ENCODE measurements around the gene TTC39A.
"Not testable (repeated sequence)": the region's sequence is repeated elsewhere in the genome, so short reads cannot be mapped to it uniquely, and the experiment has no call there.

TTC39A gene

DNA sequence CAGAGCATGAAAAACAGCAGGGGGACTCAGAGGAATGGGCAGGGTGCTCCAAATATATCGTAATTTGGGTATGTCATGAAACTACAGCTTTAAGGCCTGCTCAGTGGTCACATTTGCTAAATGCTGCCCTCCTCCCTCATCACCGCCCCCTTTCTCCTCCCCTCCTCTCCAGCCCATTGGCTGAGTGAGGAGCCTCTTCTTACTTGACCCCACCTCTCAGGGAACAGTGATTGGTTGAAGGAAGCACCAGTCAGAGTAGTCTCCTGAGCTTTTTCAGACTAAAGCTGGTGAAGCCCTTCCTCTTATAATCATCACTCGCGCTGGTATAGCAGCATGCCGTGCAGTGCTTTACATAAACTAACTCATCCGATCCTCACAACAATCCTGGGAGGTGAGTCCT, 10.0 kb upstream of the TTC39A start:
- DNase-seq = no peak

DNA sequence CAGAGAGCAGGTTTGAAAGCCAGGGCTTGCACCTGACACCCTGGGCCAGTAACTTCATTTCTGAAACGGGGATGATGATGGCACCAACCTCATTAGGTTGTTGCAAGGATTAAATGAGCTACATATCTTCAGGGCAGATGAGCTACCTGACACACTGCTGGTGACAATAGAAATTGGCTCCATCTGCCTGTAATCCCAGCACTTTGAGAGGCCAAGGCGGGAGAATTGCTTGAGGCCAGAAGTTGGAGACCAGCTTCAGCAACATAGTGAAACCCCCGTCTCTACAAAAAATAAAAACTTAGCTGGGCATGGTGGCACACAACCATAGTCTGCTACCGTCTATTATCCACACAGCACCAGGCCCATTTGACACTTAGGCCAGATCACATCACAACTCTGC, 6.3 kb upstream of the TTC39A start:
- DNase-seq = no peak

DNA sequence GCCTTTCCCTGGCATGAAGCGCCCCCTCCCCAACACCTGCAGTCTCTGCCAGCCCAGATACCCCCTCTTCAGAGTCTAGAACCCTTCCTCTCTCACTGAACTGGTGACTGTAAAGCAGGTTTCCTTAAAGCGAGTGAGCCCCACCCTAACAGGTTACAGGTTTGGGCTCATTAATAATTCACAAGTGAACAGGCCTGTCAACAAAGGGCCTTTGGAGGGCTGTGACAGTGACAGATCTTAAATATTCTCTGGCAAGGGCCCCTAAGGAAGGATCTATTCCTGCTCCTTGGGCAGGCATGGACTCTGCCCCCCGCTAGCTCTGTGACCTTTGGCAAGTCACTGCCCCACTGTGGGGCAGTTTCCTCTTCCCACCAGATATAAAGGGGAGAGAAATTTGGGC, 5.6 kb upstream of the TTC39A start:
- no peak for DNase-seq

DNA sequence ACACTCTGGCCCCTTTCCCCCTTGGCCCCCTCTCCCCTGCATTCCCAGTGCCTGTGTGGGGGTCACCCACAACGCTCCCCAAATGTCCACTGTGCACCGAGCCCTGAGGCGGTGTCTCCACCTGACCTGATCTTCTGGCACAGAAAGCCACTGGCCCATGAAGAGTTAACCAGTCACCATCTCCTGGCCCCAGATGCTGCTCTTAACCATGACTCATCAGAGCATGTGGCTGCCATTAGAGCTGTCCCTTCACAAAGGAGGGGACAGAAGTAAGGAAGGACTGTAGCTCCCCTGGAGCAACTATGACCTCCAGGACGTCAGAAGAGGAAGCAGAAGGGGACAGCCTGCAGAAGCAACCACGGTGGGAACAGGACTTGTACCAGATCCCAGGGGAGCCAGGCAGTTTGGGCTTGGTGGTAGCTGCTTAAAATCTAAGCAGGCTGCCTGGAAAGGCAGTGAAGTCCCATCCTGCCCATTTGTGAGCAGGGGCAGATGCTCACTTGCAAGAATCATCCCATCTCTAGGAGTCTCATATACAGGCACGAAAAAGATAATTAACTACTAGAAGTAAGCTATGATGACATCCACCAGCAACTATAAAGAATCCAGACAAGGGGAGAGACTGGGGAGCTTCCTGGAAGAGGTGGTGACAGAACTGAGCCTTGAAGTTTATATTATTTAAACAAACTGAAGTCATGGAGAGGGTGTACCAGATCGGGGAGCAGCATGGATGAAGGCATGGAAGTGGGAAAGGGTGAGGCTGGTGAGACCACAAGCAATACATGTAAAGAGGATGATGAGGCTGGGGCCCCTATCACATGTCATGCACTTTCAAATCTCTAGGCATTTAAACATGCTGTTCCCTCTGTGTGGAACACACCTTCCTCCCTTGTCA, 1.1 kb upstream of the TTC39A start:
- no peak for DNase-seq

DNA sequence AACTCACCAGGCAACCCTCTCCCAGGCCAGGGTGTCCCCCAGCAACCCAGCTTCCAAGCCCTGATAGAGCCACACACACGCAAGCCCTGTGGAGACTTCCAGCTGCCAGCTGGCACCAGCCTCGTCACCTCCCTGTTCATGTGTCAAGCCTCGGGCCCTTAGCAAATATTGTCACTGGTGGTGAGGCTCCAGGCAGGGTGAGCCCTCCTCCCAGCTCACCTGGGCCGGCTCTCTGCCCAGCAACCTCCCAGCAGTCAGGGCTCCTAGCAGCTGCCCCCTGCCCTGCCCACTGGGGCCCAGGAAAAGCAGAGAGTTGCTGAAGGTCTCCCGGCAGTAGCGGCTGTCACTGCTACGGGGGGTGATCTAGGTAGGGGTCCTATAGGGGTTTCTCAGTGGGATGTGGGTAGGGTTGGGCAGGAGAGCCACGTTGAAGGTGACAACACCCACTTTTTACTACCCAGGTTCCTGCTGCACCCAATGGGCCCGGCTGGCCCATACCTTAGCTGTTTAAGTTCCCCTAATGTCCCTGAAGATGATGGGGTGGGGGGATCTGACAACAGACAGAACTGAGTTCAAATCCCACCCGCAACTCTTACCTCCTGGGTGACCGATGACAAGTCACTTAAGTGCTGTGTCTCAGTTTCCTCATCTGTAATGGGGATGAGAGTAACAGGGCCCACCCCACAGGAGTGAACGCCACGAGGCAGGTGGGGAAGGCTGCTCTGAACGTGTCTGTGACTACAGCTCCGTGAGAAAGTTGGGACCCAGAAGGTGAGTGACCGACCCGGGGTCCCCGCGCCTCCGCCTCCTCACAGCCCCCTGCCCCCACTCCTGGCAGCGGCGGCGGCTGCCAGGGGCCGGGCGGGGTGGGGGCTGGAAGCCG, 678 bp downstream of the TTC39A start:
- no peak for DNase-seq

DNA sequence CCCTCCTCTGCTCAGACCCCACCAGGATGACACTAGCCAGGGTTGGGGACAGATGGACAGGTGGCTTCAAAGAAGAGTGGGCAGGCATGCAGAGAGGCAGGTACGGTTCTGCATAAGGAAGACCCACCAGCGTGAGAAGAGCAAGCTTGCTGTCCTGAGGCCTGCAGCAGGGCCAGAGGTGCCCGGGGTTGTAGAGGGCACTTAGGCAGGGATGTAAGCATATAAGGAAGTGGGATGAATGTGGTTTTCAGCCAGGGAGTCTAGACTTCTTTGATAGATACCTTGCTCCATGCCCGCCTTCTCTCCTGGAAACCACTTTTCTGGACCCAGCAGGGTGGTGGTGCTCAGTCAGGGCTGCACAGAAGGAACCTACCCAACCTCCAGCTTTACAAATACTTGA, 1.4 kb downstream of the TTC39A start:
- DNase-seq = no peak

DNA sequence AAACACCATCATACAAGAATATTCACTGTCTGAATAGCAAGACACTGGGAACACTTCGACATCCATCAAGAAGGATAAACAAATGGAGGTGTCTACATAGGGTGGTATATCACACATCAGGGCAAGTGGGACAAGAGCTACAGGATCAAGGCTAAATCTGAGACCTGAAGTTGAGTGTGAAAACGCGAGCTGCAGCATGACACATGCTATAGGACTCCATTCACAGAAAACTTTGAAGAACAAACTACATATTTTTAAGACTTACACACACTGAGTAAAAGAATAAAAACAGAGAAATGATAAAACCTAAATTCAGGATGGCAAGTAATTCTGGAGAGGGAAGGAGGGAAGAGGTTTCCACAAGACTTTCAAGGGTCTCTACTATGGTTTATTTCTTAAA, 2.1 kb downstream of the TTC39A start:
- no peak for DNase-seq

DNA sequence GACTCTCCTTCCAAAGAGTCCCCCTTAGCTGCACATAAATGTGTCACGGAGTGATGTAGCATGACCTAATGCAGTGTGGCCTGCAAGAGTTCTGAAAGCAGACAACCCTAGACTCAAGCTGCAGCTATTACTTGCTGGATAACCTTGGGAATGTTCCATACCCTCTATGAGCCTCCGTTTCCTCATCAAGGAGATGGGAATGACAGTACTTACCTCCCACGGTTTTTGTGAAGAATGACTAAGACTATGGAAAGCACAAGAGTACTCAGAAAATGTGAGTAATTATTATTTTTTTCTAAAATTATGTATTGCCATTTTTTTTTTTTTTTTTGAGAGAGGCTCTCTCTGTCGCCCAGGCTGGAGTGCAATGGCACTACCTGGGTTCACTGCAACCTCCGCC, 3.0 kb downstream of the TTC39A start:
- DNase-seq = no peak

DNA sequence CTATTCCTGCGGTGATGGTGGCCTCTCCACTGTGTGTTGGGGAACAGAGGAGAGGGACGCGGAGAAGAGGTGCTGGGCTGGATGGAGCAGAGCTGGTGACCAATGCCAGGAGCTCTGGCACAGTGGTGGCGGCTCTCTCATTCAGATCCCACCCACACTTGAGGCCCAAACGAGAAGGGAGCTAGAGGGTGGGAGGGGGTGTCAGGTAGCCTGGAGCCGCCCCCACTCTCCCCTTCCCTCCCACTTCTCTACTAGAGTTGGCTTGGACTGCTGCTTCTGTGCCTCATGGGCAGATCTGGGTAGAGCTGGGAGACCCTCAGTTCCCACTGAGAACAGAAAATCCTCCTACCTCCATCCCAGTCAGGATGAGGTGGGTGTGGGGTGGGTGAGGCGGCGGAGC, 3.5 kb downstream of the TTC39A start:
- no peak for DNase-seq

DNA sequence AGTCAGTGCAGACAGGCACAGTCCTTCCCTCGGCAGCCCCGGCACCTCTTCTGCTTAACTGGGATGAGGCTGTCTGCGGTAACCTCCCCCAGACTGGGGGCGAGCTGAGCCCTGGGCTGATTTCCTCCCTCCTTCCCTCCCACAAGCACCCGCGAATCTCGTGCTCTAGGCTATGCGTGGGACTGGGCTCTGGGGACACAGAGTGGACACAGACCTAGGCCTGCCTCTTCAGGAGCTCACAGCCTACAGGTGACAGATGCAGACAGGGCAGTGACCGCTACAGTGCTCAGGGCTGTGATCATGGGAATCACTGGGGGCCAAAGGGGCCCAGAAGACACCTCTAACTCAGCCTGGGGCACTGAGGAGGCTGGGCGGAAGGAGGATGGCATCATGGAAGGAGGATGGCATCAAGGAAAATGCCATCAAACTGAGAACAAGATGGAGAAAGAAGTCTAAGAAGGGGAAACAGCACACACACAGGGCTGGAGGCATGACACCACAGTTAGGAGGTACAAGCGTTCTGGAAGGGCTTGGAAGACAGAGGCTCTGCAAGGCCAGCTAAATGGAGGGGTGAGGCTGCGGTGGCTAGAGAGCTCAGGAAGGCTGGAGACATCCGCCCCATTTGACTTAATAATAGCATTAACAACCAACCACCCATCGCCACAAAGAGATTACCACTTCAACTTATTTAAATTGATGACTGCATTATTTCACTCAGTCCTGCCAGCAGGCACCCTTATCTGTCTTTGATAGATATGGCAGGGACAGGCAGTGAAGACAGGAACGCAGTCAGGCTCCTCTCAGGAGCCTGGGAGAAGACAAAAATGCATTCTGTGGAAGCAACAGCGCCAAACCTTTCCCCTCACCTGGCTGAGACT, 4.2 kb downstream of the TTC39A start:
- DNase-seq = no peak

DNA sequence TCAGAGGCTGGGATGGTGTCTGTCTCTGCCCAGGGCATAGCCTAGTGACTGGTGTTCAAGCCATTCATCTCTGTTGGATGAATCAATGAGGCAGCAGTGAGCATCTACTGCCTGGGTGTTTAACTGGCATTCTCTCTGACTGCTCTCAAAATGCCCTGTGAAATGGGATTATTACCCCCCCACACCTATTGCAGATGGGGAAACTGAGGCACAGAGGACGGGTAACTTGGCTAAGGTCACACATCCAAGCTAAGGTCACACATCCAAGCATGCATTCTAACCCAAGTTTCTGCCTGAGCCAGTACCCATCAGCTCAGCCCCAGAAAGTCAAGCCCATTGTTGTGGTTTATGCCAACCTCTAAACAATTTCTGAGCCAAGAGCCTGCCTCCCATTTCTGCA, 5.0 kb downstream of the TTC39A start:
- no peak for DNase-seq

DNA sequence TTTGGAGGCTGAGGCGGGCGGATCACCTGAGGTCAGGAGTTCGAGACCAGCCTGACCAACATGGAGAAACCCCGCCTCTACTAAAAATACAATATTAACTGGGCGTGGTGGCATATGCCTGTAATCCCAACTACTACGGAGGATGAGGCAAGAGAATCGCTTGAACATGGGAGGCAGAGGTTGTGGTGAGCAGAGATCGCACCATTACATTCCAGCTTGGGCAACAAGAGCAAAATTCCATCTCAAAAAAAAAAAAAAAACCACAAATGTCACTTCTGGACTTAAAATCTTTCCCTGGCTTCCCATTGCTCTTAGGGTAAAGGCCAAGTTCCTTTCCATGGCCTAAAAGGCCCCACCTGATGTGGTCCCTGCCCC, 5.4 kb downstream of the TTC39A start:
- DNase-seq = not testable (repeated sequence)

DNA sequence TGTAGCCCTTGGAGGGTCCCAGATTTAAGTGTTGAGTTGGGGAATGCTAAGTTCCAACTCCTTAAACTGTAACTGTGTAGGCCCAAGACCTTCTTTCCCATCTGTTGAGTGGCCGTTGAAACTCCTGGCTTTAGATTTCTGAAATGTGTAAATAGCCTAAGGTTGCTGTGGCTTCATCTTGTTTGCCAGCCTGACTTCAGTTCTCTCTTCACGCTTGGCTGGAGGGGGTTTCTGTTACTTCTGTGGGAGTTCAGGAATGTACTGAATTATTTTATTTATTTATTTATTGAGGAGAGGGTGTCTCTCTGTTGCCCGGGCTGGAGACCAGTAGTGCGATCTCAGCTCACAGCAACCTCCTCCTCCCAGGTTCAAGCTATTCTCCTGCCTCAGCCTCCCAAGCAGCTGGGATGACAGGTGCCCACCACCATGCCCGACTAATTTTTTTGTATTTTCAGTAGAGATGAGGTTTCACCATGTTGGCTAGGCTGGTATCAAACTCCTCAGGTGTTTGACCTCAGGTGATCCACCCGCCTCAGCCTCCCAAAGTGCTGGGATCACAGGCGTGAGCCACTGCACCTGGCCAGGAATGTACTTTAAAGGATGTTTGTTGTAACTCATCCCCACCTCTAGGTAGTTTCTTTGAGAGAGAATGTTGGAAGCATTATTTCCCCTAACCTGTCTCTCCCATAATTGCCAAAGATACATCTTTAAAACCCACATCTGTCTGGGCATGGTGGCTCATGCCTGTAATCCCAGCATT, 5.9 kb downstream of the TTC39A start:
- no peak for DNase-seq

DNA sequence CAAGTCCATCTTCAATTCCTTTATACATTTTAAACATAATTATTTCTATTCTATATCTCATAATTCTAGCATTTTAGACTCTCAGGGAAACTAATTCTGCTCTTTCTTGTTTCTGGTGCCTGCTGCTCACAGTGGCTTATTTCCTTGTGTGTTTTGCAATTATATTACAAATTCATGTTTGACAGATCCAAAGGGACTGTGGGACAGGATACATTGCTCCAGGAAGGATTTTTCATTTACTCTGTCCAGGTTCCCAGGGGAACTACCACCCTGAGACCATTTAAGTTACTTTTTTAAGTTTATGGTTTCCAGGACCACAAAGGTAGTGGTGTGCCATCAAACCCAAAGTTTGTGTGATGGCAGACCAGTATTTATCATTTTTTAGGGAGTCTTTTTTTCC, 6.6 kb downstream of the TTC39A start:
- DNase-seq = no peak

DNA sequence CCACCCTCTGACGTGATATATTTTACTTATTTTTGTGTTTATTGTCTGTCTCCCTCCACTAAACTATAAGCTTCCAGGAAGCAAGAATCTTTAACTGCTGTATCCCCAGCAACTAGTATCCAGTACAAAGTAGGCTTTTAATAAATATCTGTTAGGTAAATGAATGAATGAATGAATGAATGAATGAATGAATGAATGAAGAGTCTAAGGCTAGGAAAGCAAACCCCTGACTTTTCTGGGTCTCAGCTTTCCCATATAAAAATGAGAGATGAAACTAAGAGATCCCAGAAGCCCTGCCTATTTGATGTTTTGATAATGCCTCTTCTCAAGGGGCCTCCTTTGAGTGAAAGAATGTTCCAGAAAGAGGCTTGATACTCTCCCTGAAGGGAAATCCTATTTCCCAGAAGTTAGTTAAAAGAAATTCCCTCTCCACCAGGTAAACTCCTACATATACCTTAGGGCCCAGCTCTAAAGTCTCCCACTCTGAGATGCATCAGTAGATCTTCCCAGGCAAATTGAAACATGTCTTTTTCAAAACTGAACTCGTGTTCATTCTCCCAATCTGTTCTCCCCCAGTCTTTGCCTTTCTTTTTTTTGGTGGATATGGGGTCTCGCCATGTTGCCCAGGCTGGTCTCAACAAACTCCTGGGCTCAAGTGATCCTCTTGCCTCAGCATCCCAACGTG, 7.8 kb downstream of the TTC39A start:
- DNase-seq = no peak

DNA sequence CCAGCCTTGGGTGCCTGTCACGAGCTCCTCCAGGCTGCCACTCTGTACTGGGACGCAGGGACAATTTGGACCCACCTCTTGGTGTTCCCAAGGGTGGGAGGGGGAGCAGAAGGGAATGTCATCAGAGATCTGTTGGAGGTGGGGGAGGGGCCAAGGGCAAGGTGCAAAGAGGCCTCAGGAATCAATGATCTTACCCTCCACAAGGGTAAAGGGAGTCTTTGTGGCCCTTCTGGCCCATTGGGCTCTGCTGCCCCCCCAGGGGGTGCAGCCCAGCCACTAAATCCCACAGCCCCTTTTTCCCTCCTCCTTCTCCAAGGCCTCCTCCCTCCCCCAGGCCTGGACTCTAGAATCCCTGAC, 8.5 kb downstream of the TTC39A start:
- DNase-seq = no peak

DNA sequence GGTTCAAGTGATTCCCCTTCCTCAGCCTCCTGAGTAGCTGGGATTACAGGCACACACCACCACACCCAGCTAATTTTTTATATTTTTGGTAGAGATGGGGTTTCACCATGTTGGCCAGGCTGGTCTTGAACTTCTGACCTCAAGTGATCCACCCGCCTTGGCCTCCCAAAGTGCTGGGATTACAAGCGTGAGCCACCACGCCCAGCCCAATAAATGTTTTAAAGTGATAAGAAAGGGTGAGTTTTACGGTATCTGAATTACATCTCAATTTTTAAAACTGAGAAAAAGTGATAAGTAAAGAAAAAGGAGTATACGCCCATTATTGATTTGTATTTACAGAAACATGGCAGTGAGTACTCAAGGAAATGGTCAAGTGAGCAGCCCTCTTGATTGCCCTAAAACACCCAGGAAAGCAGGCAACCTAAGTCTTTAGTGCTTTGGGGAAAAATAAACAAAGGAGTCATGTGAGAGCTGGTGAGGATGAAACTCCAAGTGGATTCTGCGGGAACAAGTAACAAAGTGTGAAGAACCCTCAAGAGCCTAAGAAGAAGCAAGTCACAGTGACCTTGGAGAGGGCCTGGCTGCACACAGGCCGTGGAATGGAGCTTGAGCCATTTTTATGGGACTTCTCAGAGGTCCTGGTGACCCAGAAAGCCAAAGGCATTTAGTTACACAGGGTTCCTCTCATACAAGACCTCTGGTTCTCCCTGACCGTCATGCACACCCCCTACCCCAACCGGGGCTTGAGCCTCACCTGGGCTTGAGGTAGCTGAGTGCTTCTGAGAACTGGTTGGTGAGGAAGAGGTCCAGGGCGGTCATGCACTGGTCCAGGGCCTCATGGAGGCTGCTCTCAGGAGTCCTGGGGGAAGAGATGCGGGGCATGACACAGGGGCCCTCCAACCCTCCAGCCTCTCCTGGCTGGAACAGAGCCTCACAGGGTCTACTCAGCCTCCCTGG, 9.1 kb downstream of the TTC39A start:
- no peak for DNase-seq

DNA sequence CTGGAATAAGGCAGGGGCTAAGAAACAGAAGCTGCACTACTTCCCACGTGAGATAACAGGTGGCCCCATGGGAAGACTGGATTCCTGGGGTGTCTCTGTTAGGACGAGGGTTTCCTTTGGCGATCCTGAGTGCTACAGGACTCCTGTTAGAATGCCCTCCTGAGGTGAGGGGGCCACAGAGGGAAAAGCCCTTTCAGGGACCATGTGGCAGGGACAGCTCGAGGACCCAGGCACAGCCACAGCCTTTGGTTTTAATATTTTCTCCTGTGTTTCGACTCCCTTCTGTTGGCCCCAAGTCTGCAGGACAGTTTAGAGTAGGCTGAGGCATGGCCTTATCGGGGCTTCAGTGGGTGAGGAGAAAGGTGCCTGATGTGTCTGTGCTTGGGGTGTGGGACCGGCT, 12.6 kb downstream of the TTC39A start:
- no peak for DNase-seq

DNA sequence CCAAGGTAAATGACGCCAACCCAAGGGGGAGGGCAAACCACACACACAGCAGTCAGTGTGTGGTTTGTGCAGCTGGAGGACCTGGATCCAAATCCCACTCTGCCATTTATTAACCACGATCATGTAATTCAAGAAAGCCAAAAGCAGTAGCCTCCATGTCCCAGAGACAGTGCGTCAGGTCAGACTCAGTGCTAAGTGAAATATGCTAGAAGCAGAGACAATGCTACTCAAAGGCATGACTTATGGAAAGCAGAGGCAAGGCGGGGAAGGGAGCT, 13.6 kb downstream of the TTC39A start:
- no peak for DNase-seq

DNA sequence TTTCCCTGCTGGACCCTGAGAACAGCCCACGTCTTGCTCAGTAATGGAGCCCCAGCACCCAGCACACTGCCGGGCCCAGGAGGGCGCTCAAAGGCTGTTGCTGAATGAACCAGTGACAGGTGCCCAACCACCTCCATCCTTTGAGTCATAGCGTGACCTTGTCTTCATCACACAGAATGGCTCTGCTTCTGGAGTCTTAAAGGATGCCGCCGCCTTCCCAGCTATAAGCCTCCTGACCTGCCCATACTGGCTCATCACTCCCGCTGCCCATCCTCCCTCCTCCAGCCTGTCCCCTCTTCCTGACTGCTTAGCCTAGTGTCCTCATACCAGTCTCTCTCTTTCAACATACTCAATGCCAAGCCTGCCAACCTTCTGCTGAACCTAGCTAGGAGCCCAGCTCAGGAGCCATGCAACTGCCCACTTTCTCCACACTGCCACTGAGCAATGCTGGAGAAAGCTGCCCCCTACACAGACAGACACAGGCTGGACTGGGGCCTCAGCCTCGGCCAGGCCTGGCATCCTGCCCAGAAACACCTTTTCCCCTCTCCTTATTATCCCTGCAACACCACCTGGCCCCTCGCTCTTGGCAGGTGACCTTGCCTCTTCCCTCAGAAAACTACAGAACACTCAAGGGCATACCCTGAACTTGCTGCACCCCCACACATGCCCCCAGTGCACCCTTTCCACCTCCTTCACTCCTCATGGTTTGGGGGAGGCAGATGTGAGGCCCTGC, 14.1 kb downstream of the TTC39A start:
- DNase-seq = no peak
